GM12891 (cell line): Measurements from ENCODE around the gene UPF1.

Experiments
- POLR2A ChIP-seq: IDR thresholded peaks from 2 replicates; pipeline ENCODE4 v1.6.1; 2011; ENCODE audit warnings: low read depth, low read length, control low read depth
- POLR2AphosphoS5 ChIP-seq: IDR thresholded peaks from 2 replicates; pipeline ENCODE4 v1.6.1; 2011; ENCODE audit warnings: low read depth, low read length, control low read depth
- SPI1 ChIP-seq: IDR thresholded peaks from 2 replicates; pipeline ENCODE4 v1.6.1; 2011; ENCODE audit warnings: low read depth, low read length, control low read depth
- TAF1 ChIP-seq: IDR thresholded peaks from 2 replicates; pipeline ENCODE4 v1.6.1; 2011; ENCODE audit warnings: low read depth, low read length, control low read depth

DNA sequence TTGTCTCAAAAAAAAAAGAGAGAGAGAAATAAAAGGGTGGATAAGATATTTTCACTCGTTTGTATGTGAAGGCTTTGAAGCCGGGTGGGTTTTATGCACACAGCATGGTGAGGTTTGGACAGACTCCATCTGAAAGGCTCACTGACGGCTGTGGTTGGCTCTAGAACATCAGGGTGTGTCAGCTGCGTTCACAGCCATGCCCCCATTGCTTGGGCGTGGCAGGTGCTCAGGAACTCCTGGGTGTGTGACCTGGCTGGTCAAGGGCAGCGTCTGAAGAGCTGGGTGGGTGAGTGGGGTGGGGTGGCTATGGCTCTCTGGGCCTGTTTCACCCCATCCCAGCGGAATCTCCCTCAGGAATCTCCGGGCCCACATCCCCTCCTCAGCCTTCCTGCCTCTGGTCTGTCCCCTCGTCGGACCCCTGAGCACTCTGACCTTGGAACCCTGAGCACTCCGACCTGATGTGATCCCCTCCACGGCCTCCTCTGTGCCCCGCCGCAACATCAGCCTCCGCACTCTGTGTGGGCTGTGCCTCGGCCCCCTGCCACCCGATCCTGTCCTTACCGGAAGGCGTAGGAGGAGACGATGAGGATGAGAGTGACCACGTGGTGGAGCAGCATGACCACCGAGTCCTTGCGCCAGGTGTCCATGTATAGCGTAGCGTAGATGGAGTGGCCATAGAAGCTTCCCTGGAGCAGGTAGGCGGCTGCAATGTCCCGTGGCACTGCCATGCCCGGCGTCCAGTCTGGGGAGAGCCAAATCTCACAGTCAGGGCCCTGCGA lies 52.0 kb downstream of the UPF1 start:
- TF ChIP-seq POLR2AphosphoS5 (no peak), TAF1 (no peak), POLR2A (no peak), SPI1 (no peak)
